Sigmoid colon (tissue), 7 donors: ENCODE measurements around the gene ALG8. TPM values are rescaled to one million over a fixed set of nuclear protein-coding genes. Genes with fewer than 3 reads are reported as not detected.
A peak's percentile ranks its signal among the peaks of the same experiment; 100 is the strongest.

Experiments used
- DNase-seq: peaks from one replicate; pipeline ENCODE4 v3.0.0-alpha.2; 2019
- H3K27ac ChIP-seq, 4 donors: fragments of 200-600 bp; sonication (generic); one replicate each; pipeline ENCODE4 v1.5.1; 2016 to 2019; ENCODE audit warnings: mild to moderate bottlenecking in 1 of 4
- H3K27me3 ChIP-seq, 3 donors: fragments of 200-600 bp; sonication (generic); one replicate each; pipeline ENCODE4 v1.5.1; 2019; ENCODE audit warnings: mild to moderate bottlenecking in 1 of 3
- H3K36me3 ChIP-seq, 4 donors: fragments of 200-600 bp; sonication (generic); one replicate each; pipeline ENCODE4 v1.5.1; 2016 to 2019
- H3K4me1 ChIP-seq, 4 donors: fragments of 200-600 bp; sonication (generic); one replicate each; pipeline ENCODE4 v1.5.1; 2017 to 2019
- H3K4me3 ChIP-seq, 4 donors: fragments of 200-600 bp; sonication (generic); one replicate each; pipeline ENCODE4 v1.5.1; 2017 to 2019; ENCODE audit warnings: mild to moderate bottlenecking in 2 of 4, moderate library complexity in 1 of 4
- H3K9me3 ChIP-seq, 4 donors: fragments of 200-600 bp in 3 of 4; sonication (generic) in 3 of 4; one replicate each; pipeline versions ENCODE4 v1.5.1 to v1.6.1; 2013 to 2019
- EP300 ChIP-seq, 4 donors: sonication (generic); formaldehyde crosslinking; IDR thresholded peaks; one replicate each; pipeline ENCODE4 v1.6.1; 2017; ENCODE audit warnings: antibody characterized with exemption in 4 of 4
- POLR2A ChIP-seq, 2 donors: fragments of 450-650 bp; IDR thresholded peaks; one replicate each; pipeline ENCODE4 v1.6.1; 2016; ENCODE audit warnings: antibody characterized with exemption in 2 of 2, mild to moderate bottlenecking in 2 of 2, moderate library complexity in 2 of 2
- POLR2AphosphoS5 ChIP-seq, 4 donors: sonication (generic); formaldehyde crosslinking; IDR thresholded peaks; one replicate each; pipeline ENCODE4 v1.6.1; 2017; ENCODE audit warnings: antibody characterized with exemption in 4 of 4
- whole genome bisulfite sequencing, 2 donors: extraction: QIAGEN DNeasy Blood & Tissue Kit; methylation state at CpG; one replicate each; pipeline ENCODE4 v1.1.7; 2013; 5-methylcytosine and 5-hydroxymethylcytosine counted together
- intact Hi-C: fragments of 100-400 bp; cut with DNase I; formaldehyde crosslinking; loops from one replicate; pipeline ENCODE4 v1.15.1; 2023
- polyA plus RNA-seq, 3 donors: library from polyadenylated mRNA; stranded (reverse); fragments of 200-250 nt; gene quantifications; one replicate each; pipeline ENCODE4 v1.2.3, GENCODE V29; 2013
- total RNA-seq, 4 donors: library from RNA; depleted of rRNA; stranded (reverse); fragments of >200 nt; gene quantifications; one replicate each; pipeline ENCODE4 v1.1.0, GENCODE V29; 2016
- TF ChIP-seq, protein P1 (sequence below), 4 experiments: fragments of 450-650 bp in 3 of 4; fragments of 200-600 bp in 1 of 4; IDR thresholded peaks; one replicate each; pipeline ENCODE4 v1.5.1; 2016 to 2019; ENCODE audit warnings: antibody characterized with exemption in 4 of 4, mild to moderate bottlenecking in 3 of 4, moderate library complexity in 2 of 4
- donor health status: healthy with polysubstance abuse.
- donor health status: Bipolar disorder and iron deficiency.
- donor health status: healthy.

The ALG8 gene
- total RNA-seq = 10 to 100 TPM; 15.6 to 26.4 (median 24.2) TPM
- polyA plus RNA-seq = 10 to 100 TPM; 13.2 to 24.2 (median 15.0) TPM

DNA sequence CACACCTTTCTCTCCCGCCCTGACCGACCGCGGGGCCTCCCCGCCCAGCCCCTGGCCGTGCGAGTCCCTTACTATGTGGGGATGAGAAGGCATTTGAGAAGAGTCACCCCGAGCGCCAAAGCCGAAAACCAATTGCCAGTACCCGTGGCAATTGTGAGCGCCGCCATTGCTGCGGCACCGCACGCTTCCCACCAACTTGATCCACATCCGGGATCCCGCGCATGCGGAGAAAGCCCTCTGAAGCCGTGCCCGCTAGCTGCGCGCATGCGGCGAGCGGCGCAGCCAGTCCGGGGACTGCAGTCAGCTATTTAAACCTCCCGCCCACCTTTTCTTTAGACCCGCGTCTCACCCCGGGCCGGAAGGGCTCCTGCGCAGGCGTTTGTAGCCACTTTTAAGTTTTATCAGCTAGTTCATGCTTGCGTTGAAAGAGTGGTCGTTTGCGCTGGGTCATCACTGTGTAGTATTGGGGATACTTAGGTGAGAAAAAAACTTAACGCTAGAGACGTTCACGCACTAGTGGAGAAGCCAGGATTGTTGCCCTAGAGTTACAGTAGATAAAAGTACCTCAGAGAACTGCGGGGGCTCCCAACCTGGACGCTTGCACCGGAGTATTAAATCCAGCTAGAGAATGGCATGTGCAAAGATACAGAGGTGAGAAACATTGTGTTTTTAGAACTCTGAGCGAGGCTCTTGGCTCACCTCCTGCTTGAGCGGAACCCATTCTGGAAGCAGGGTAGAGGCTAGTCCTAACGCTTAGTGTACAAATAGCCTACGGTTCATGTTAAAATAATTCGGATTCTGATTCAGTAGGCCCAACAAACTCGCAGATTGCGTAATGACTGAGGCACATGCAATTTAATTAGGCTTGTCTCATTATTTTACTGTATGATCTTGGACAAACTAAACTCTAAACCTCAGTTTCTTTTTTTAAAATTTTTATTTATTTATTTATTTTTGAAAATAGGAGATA, at the start of gene ALG8:
ALG8 (minus strand) TSS at position 205 of the 970 bp plus-strand sequence; CDS start at position 167, 38 bp downstream.
- peak within 1 kb of the TSS; percentile 68 to 82 (median 76) for H3K27ac ChIP-seq
- WGBS, 2 donors = 3 to 6% methylated on average over 52 of the region's 52 CpGs

DNA sequence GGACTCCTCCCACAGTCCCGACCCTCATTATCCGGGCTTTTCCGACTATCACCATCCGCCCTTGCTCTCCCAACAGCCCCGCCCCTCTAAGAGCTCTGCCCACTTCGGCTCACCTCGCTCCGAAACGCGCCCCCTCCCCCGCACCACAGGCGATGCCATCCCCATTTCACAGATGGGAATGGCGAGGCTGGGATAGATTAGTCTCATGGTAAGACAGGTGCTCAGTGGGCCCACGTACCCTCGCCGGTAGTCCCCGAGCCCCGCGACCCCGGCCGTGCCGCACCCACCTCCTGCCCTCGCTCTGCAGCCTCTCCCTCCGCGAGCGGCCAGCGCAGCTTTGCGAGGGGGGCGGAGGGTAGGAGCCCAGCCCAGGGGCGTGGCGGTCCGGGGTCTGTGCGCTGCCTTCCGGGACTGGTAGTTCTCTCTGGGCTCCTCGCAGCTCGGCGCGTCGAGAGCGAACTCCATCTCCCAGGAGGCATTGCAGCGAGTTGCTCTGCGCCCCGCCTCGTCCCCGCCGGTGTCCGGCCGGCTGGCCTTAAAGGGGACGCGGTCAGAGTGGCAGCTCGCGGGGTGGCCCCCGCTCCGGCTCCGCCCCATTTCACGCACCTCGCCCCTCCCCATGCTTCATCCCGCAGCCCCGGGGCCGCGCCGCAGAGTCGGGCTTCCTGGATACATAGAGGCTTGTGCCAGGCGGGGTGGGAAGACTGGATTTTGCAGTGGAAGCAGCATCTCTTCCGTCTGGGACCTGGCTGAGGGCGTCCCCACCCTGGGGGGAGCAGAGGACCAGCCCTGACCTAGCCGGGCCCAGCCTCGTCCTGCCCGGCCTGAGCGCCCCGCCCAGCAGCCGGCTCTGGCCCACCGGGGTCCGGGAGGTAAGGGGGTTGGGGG, 49.1 kb upstream of the ALG8 start, which contains the start of the genes KCTD21 and USP35:
KCTD21 (minus strand) TSS at position 341 of the 888 bp plus-strand sequence. CDS start 14,072 bp downstream, outside the sequence.
USP35 (plus strand) TSS at position 634 of the 888 bp plus-strand sequence. CDS start 7,327 bp downstream, outside the sequence.
- peak; percentile 98 for DNase-seq
- no peak for TF ChIP-seq EP300 (IDR thresholded peaks at IDR 0.05)
- peak; percentile 38 to 70 for TF ChIP-seq POLR2A (IDR thresholded peaks at IDR 0.05)
- peak; percentile 90 to 96 (median 91) for TF ChIP-seq POLR2AphosphoS5 (IDR thresholded peaks at IDR 0.05)
- Histone ChIP-seq H3K4me1 (peaks cover 0 to 51% (median 39%) of the 10 kb centered on the region in 4 donors), H3K36me3 (peaks cover 0 to 1% (median 0%) of the 10 kb centered on the region in 4 donors), H3K27ac (peak within 1 kb of the TSS; percentile 79 to 91 (median 88)), H3K27me3 (no peaks in the 10 kb centered on the region), H3K4me3 (peak within 1 kb of the TSS; percentile 70 to 97 (median 90)), H3K9me3 (no peaks in the 10 kb centered on the region)
- intact Hi-C loops = loop anchor here (2.0 to 5.0 kb wide), 3 partner anchors 26 to 229 kb away; partner anchors contain the start of genes ALG8 and GAB2
- 1% methylated on average over 74 of the region's 74 CpGs for WGBS, 2 donors

More for the DNA sequence above, at the start of gene ALG8:
- intact Hi-C loops = loop anchor here (2.0 to 5.0 kb wide), 4 partner anchors 49 to 433 kb away; partner anchors contain the start of genes GAB2, KCTD21, NDUFC2 and USP35
- Histone ChIP-seq H3K9me3 (no peaks in the 10 kb centered on the region), H3K36me3 (no peaks in the 10 kb centered on the region), H3K4me3 (peak within 1 kb of the TSS; percentile 65 to 70 (median 69)), H3K27me3 (no peaks in the 10 kb centered on the region), H3K4me1 (peaks cover 0 to 18% (median 16%) of the 10 kb centered on the region in 4 donors)
- DNase-seq = peak; percentile 97
- TF ChIP-seq EP300 (IDR thresholded peaks at IDR 0.05) = no peak
- peak; percentile 25 to 70 (median 66) for TF ChIP-seq POLR2AphosphoS5 (IDR thresholded peaks at IDR 0.05)
- TF ChIP-seq, protein P1, sequence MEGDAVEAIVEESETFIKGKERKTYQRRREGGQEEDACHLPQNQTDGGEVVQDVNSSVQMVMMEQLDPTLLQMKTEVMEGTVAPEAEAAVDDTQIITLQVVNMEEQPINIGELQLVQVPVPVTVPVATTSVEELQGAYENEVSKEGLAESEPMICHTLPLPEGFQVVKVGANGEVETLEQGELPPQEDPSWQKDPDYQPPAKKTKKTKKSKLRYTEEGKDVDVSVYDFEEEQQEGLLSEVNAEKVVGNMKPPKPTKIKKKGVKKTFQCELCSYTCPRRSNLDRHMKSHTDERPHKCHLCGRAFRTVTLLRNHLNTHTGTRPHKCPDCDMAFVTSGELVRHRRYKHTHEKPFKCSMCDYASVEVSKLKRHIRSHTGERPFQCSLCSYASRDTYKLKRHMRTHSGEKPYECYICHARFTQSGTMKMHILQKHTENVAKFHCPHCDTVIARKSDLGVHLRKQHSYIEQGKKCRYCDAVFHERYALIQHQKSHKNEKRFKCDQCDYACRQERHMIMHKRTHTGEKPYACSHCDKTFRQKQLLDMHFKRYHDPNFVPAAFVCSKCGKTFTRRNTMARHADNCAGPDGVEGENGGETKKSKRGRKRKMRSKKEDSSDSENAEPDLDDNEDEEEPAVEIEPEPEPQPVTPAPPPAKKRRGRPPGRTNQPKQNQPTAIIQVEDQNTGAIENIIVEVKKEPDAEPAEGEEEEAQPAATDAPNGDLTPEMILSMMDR (IDR thresholded peaks at IDR 0.05) = no peak
- TF ChIP-seq POLR2A (IDR thresholded peaks at IDR 0.05) = peak in 1 of 2 donors; percentile 8

DNA sequence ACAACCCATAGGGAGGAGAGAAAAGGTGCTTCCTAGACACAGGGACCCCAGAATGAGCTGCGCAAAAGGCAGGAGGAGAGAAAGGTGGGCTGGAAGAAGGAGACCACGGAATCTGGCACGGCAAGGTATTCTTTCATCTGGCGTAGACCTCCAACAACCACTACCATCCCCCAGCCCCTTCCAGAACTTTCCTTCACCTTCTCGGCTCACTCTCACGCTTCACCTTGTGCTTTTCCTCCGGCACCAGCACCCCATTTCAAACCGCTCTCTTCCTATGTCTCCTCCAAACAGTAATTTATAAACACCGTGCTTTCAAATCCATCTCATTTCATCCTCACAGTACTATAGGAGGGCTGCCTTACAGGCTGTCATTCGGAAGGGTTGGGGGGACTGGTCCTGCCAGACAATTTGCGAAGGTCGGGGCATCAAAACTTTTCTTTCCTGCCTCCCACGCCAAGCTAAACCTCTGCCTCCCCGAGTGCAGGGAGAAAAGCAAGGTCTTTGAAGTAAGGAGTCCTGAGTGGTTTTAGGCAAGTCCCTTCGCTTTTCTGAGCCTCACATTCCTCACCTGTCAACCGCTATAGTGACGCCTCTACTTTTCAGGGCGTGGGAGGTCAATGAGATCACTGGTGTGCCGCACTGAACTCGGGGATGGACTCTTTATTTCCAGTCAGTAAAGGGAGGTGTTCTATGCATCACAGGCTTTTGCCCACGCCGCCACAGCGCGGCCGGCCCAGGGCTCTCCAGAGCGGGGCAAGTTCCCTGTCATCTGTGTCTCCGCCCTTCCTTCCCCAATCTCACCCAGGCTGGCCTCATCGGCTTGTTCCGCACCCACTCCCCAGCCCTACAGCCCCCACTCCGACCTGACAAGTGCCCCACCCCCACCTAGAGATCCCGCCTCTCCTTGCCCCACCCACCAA, 48.2 kb upstream of the ALG8 start:
- peaks cover 0 to 51% (median 39%) of the 10 kb centered on the region in 4 donors for H3K4me1 ChIP-seq
- H3K27me3 ChIP-seq = no peaks in the 10 kb centered on the region
- WGBS, 2 donors = 22 to 26% methylated on average over 31 of the region's 31 CpGs
- TF ChIP-seq EP300 (IDR thresholded peaks at IDR 0.05) = no peak
- TF ChIP-seq, protein P1 (IDR thresholded peaks at IDR 0.05) = no peak
- TF ChIP-seq POLR2A (IDR thresholded peaks at IDR 0.05) = no peak
- DNase-seq = peak; percentile 42
- H3K27ac ChIP-seq = peak overlapping the region; percentile 79 to 91 (median 88)
- H3K36me3 ChIP-seq = peaks cover 0 to 9% (median 0%) of the 10 kb centered on the region in 4 donors
- H3K9me3 ChIP-seq = no peaks in the 10 kb centered on the region
- H3K4me3 ChIP-seq = peak overlapping the region; percentile 70 to 97 (median 90)
- intact Hi-C loops = loop anchor here (2.0 to 5.0 kb wide), 3 partner anchors 25 to 230 kb away; partner anchors contain the start of genes ALG8 and GAB2

DNA sequence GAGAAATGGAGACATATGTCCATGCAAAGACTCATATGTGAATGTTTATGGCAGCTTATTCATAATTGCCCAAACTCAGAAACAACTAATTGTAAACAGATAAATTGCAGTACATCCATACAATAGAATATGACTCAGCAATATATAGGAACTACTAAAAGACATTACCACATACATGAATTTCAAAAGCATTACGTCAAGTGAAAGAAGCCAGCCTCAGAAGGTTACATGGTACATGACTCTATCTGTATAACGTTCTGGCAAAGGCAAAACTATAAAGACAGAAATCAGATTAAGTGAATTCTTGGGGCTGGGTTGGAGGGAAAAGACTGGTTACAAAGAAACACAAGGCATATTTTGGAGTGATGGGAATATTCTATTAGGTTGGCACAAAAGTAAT, 41.8 kb upstream of the ALG8 start:
- H3K9me3 ChIP-seq = no peaks in the 10 kb centered on the region
- DNase-seq = no peak
- WGBS, 2 donors = 87 to 89% methylated on average over 2 of the region's 2 CpGs
- intact Hi-C loops = no loop called here
- no peak overlapping the region for H3K27ac ChIP-seq
- H3K36me3 ChIP-seq = peaks cover 0 to 11% (median 0%) of the 10 kb centered on the region in 4 donors
- peaks cover 0 to 15% (median 9%) of the 10 kb centered on the region in 4 donors for H3K4me1 ChIP-seq
- TF ChIP-seq EP300 (IDR thresholded peaks at IDR 0.05) = no peak
- no peak for TF ChIP-seq POLR2AphosphoS5 (IDR thresholded peaks at IDR 0.05)
- TF ChIP-seq, protein P1 (IDR thresholded peaks at IDR 0.05) = no peak
- no peak for TF ChIP-seq POLR2A (IDR thresholded peaks at IDR 0.05)
- no peak overlapping the region for H3K4me3 ChIP-seq
- H3K27me3 ChIP-seq = no peaks in the 10 kb centered on the region
